Stimulated activated CD4-positive, alpha-beta T cell treated with anti-CD3 and anti-CD28 coated beads, TNF-alpha, amount 100 ng/mL, for 4 hours (primary cell): Measurements from ENCODE around the gene GSTT2.

Experiments used
- DNase-seq, 3 experiments: peaks; one replicate each; pipeline ENCODE4 v3.0.0-alpha.2; 2020; ENCODE audit warnings: low read depth in 3 of 3

The GSTT2 gene

GRCh38 chr22:24008381-24009226 lies 28.7 kb downstream of the GSTT2 start:
- DNase-seq: no peak

- DNase-seq: no peak
Observed at GRCh38 chr22:24009227-24010017, 29.5 kb downstream of the GSTT2 start.

DNA sequence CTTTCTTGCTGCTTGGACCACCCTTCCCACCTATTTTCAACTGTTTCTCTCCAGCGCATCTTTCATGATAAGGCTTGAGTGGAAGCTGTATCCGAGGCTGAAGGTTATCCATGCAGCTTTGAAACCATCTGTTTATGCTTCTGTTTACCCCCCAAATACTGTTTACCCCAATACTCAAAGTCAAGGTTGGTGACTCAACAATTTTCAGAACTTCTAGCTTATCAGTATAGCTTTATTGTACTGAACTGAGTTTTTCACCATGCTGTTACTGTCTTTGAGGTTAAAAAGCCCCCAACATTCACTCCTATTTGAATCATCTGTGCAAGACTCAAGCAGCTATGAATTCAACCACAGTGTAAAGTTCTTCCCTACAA lies 30.1 kb downstream of the GSTT2 start:
- no peak for DNase-seq

DNA sequence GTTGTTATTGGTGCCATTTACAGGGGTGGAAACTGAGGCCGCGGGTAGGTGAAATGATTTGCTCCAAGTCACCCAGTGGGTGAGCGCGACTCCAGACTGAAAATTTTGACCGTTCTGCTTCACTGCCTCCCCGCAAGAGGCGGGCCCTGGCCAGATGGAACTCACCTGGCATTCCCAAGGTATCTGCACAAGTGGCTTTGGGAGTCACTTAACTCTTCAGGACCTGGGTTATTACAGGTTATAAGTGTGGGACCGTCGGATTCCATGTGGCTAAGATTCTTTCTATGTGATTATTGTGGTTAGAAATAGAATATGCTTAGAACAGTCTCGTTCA lies 31.8 kb downstream of the GSTT2 start:
- DNase-seq: no peak

DNA sequence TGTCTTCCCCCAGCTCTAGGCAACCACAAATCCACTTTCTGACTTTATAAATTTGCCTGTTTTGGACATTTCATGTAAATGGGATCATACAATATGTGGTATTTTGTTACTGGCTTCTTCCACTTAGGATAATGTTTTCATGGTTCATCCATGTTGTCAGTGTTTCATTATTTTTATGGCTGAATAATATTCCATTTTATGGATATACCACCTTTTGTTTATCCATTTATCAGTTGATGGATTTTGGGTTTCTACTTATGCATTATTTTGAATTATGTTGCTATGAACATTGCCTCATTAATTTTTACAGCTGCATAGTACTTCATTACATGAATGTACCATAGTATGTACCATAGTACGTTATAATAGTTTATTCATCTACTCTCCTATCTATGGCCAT lies 36.2 kb downstream of the GSTT2 start:
- DNase-seq: no peak

DNA sequence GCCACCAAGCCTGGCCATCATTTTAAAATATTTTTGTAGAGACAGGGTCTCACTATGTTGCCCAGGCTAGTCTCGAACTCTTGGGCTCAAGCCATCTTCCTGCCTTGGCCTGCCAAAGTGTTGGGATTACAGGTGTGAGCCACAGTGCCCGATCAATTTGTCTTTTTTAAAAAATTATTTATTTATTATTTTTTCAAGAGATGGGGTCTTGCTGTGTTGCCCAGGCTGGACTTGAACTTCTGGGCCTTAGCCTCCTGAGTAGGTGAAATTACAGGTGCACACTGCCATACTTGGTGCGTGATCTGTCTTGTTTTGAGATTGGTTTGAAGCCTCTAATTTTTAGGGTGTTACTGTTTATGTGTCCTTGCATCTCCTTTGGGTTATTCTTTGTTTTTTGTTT lies 41.4 kb downstream of the GSTT2 start:
- DNase-seq: no peak

DNA sequence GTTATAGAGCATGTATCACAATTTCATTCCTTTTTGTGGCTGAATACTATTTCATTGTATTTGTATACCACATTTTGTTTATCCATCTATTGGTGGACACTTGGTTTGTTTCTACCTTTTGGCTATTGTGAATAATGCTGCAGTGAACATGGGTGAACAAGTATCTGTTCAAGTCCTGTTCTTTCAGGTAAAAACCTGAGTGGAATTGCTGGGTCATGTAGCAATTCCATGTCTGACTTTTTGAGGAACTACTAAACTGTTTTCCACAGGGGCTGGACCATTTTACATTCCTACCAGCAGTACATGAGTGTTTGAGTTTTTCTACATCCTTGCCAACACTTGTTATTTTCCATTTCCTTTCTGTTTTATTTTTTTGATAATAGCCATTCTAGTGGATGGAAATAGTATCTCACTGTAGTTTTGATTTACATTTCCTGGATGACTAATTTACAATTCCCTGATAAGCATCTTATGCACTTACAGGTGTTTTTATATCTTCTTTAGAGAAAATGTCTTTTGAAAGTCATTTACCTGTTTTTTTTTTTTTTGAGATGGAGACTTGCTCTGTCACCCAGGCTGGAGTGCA lies 43.4 kb downstream of the GSTT2 start:
- DNase-seq: no peak

- DNase-seq: no peak
Observed at GRCh38 chr22:24024354-24024753, 44.4 kb downstream of the GSTT2 start.

GRCh38 chr22:24025475-24025874 lies 45.5 kb downstream of the GSTT2 start:
- no peak for DNase-seq

DNA sequence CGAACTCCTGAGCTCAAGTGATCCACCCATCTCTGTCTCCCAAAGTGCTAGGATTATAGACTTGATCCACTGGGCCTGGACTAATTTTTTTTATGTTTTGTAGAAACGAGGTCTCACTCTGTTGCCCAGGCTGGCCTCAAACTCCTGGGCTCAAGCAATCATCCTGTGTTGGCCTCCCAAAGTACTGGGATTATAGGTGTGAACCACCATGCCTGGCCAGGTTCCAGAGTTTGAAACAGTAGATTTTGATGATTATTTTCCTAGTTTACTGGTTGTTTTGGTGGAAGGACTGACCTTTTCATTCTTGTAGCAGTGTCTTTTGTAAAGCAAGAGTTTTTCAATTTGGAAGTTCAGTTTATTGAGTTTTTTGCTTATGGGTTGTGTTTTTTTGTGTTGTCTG lies 46.1 kb downstream of the GSTT2 start:
- DNase-seq: no peak

DNA sequence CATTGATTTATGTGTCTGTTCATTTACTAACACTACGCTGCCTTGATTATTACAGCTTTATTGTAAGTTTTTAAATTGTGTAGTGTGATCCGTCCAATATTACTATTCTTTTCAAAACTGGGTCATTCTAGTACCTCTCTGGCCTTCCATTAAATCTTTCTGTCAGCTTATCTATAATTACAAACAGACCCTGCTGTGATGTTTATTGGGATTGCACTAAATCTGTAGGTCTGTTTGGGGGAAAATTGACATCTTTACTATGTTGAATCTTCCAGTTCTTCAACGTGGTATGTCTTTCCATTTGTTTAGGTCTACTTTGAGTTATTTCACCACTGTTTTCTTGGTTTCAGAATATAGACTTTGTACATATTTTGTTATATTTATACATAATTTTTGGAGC lies 46.8 kb downstream of the GSTT2 start:
- no peak for DNase-seq

GRCh38 chr22:24027389-24027975 lies 47.5 kb downstream of the GSTT2 start:
- no peak for DNase-seq

DNA sequence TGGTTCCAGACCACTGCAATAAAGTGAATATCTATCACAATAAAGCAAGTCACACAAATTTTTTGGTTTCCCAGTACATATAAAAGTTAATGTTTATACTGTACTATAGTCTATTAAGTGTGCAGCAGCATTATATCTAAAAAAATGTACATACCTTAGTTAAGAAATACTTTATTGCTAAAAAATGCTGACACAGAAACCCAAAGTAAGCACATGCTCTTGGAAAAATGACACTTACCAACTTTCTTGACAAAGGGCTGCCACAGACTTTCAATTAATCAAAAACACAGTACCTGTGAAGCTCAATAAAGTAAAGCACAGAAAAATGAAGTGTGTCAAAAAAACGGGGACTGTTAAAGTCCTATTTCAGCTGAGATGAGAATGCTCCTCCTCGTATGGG lies 48.1 kb downstream of the GSTT2 start:
- no peak for DNase-seq

GRCh38 chr22:24028533-24028932 lies 48.6 kb downstream of the GSTT2 start:
- DNase-seq: no peak

- DNase-seq: no peak
Observed at GRCh38 chr22:24029304-24029703, 49.4 kb downstream of the GSTT2 start.

DNA sequence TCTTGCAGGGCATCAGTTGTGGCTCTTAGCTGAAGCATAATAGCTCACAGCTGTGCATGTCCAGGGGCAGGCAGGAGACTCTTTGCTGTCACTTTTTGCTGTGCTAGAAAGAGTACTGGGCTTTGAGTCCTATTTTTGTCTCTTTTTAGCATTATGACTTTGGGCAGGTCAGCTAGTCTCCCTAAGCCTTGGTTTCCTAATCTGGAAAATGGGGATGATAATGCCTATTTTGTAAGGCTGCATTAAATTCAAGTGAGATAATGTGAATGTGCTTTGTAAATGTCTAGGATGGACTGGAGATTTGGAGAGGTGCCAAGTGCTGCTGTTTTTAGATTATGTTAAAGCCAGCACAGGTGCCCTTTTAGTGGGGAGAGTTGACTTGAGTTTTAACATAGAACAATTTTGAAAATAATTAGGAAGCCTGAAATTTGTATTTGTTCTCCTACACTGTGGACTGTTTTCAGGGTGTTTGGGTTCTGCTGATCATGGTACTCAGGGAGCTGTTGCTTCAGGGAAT lies 50.3 kb downstream of the GSTT2 start:
- DNase-seq: no peak
